NCI-H128 (cell line): ENCODE results near the gene NDC1.

Experiments
- DNase-seq: peaks from one replicate; lab custom pipeline; 2025; ENCODE audit not compliant: unreplicated experiment; lab: John Stamatoyannopoulos, UW

The NDC1 gene

GRCh38 chr1:53733447-53733931 is 104.6 kb downstream of the NDC1 start:
- no peak for DNase-seq

- DNase-seq, result no peak
Measured at GRCh38 chr1:53732912-53733317, 105.2 kb downstream of the NDC1 start.

DNA sequence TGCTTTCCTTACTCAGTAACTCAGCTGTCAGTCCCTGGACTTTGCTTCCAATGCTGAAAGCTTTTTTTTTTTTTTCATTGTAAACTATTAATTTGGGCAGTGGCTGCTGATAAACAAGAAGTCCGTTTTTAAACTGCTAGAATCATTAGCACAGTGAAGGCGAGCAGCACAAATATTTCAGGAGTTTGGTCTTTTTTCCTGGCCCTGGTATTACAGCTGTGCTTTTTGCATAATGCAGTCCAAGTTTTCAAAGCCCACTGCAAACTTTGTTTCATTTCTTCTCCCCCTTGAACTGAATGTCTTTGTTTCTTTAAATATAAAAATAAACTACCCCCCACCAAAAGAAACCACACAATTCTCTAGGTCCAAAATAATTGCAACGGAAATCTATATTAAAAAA is 105.7 kb downstream of the NDC1 start:
- DNase-seq, result no peak

DNA sequence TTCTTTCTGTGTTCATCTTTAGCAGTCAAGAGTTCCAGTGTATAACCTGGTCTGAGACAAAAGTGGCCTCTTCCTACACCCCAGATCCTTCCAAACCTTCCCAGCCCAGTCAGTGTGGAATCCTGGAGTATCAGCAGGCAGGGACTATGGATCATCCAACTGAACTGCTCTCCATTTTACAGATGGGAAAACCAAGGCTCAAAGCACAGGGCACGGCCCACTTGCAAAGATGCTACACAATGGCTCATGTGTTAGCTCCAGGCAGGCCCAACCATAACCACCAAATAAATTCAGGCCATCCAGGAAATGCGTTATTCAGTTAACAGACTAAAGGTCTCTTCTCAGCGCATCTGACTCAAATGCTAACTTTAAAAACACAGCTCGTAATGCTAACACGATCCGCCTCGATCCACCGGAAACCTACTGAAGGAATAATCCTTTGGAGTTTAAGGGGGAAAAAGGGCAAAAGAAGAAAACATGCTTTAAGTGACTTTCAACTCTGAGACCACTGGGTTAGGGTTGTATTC is 106.3 kb downstream of the NDC1 start:
- DNase-seq, result no peak

- DNase-seq, result no peak
Measured at GRCh38 chr1:53731043-53731600, 107.0 kb downstream of the NDC1 start.

GRCh38 chr1:53730224-53730865 is 107.8 kb downstream of the NDC1 start:
- no peak for DNase-seq

DNA sequence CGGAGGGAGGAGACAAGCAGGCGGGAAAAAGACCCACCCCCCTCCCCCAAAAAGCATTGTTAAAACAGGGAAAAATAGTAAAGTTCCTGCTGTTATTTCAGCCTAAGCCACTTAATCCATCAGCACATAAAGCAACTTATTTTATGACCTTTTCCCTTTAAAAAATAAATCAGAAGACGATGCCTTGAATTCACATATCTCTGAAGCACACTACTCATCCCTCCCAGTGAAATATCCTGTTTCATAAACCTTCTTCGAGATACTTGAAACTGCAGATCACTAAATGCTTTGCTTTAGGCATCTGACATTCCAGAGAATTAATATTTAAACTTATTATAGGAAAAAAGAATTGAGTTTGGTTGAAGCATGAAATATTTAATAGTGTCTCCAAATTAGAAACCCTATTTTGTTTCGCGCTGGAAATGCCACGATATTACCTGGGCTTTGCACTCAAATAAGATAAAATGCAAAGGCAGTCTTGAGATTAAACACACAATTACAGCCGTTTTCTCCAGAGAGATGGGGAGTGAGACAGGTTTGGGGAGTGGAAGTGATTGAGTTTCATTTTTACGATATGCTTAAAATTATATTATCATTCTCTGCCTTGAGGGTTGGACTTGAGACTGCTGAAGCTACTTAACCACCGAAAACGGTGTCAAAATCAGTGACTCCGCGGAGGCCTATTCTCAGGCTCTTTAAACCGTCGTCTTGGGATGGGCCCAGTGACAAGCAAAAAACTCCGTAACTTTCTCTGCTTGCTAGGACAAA is 108.5 kb downstream of the NDC1 start:
- no peak for DNase-seq

- DNase-seq, result no peak
Measured at GRCh38 chr1:53728702-53729455, 109.2 kb downstream of the NDC1 start.

DNA sequence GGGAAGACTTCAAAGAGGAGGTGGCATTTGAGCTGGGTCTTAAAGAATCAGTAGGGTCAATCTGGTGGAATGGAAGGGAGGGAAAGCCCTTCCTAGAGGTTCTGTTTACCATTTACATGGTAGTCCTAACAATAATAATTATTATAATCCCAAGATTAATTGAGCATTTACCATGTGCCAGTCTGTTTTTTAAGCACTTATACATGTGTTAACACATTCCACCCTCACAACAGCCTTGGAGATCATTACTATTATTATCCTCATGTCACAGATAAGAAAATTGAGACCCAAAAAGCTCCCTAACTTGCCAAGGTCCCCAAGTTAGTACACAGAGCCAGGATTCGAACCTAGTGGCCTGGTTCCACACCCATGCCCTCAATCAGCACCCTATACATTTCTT is 109.9 kb downstream of the NDC1 start:
- no peak for DNase-seq

- no peak for DNase-seq
Measured at GRCh38 chr1:53727461-53728092, 110.5 kb downstream of the NDC1 start.

GRCh38 chr1:53726009-53726600 is 112.0 kb downstream of the NDC1 start:
- DNase-seq, result no peak

DNA sequence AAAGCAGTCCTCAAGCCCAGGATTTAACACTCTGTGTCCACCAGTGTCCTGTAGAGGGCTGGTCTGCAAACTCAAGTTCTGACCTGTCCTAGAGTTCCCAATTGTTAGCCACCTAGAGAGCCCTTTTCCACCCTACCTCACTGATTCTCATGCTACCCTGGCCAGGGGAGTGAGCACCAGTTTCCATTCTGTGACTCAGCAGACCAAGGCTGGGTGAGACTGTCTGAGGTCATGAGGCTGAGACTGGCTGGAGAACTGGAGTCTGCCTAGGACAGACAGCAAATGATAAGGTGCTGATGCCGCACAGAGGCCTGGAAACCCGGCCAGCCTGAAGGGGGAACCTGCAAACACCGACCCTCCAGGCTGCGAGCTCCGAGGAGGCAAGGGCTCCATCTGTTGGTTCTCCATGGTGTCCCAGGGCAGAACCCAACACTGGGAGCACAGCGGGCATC is 112.8 kb downstream of the NDC1 start:
- no peak for DNase-seq

DNA sequence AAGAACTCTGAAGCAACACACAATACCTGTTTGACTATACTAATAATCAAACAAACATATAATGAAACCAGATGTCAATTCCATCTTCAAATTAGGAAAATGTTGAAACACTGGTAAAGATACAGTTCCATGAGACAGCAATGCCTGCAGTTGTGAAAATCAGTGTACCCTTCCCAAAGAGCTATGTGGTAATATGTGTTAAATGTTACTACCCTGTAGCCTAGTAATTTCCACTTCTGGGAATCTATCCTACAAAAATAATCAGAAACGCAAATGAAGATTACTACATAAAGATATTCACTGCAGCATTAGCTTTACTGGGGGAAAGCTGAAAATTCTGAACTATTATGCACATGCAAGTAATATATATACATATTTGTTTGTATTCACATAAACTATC is 116.1 kb downstream of the NDC1 start:
- DNase-seq, result no peak

DNA sequence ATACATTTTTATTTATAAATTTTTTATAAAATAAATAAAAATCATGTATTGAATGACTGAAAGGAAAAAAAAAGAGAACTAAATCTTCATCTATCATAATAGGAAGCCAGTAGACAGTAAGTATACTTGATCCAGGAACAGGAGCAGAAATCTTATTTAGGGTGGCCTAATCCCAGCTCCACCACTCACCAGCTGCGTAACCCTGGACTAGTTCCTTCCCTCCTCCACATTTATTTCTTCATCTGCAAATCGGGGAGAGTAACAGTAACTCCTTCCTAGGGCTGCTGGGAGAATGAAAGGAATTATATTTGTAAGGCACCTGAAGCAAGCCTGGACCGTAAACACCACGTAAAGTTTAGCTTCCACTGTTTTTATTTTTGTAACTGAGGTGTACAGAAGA is 117.0 kb downstream of the NDC1 start:
- DNase-seq, result no peak

DNA sequence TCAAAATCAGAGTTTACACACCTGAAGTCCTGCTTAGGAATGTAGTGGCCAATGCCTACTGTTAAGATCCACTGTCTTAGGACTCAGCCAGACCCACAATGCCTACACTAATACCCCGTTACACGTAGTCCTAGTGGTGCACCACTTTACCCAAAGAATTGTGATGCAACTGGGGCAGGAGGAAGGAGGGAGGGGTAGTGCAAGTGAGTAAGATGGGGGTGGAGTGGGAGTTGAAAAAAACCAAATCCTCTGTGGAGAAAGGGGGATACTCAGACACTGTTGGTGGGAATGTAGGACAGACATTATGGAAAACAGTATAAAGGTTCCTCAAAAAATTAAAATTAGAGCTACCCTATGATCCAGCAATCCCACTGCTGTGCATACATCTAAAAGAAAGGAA is 118.6 kb downstream of the NDC1 start:
- DNase-seq, result no peak

GRCh38 chr1:53718443-53718842 is 119.7 kb downstream of the NDC1 start:
- DNase-seq, result no peak

- no peak for DNase-seq
Measured at GRCh38 chr1:53717025-53717804, 120.9 kb downstream of the NDC1 start.

DNA sequence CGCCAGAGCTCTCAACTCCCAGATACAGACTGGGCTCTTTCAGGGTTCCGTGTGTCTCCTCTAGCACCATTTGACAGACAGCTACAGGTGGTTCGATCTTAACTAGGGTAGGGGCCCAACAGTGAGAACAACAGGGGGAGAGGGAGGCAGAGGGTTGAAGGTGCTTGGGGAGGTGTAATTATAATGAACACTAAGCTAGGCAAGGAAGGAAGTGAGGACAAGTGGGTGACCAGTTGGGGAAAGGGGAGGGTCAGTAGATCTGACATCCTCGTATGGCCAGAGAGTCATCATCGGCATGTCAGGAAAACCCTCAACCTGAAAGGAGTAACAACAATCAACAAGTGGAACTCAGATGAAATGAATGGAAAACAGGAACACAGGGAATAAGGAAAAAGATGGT is 121.9 kb downstream of the NDC1 start:
- DNase-seq, result no peak

DNA sequence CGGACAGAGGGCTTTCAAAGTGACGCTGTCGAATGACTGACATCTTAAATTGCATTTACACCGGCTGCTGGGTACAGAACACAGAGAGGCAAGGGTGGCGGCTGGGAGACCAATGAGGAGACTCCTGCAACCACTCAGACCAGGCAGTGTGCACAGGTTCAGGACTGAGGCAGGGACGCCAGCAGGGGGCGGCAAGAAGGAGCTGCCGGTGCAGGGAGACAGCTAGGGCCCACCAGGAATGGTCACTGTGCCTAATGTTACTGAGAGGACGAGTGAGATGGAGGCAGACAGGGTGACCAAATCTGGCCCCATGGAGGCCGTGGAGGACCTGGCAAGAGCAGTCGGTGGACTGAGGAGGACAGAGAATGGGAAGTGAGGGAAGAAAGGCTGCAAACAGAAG is 122.6 kb downstream of the NDC1 start:
- DNase-seq, result no peak
